Cardiac fibroblast (primary cell): ENCODE measurements around the gene HS3ST5.
"Not testable (repeated sequence)": the region's sequence is repeated elsewhere in the genome, so short reads cannot be mapped to it uniquely, and the experiment has no call there.

Experiments used
- DNase-seq, 2 donors: peaks; one replicate each; pipeline versions ENCODE4 v3.0.0 to v3.0.0-alpha.2; 2010; ENCODE audit warnings: low read depth in 2 of 2
- H3K4me3 ChIP-seq, 2 donors: replicated peaks in 1 of 2; 1 replicate in 1 of 2; 2 replicates in 1 of 2; pipeline ENCODE4 v1.5.1; 2011; ENCODE audit warnings: low read depth in 2 of 2, low read length in 2 of 2, mild to moderate bottlenecking in 2 of 2, moderate library complexity in 1 of 2
- TF ChIP-seq, protein P1 (sequence below): IDR thresholded peaks from one replicate; pipeline ENCODE4 v1.5.1; 2011; ENCODE audit warnings: low read depth, mild to moderate bottlenecking, low read length, inconsistent platforms

Gene HS3ST5

DNA sequence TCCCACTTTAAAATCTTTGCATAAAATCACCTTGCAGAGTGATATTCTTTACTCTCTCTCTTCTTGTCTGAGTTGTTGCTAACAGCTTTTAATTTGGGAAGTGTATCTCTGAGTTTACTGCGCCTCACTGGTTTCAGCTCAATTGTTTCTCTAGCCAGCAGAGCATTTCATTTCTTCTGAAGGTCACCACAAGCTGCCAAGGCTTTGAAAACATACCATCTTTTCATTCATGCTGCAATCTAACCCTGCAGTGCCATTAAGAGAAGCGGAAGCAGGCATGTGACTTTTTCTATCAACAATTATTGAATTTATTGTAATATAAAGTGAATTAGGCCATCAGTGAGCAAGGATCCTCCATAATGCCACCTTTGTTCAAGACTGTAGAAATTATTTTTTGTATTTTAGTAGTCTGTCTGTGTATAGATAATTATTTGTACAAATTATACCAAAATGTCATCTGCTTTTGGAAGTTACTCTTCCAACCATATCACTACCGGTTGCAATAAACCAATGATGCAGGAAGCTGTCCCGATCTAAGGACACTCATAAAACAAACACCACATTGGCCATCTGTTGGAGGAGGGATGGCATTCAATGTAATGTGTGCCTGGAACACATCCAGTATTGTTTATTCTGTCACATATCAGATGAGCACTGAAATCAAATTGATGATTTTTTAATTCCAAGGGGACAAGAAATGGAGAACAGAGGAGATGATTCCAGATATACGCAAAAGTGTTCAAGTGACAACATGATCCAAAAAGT is 26.8 kb downstream of the HS3ST5 start:
- H3K4me3 ChIP-seq: no peak overlapping the region
- TF ChIP-seq, protein P1, sequence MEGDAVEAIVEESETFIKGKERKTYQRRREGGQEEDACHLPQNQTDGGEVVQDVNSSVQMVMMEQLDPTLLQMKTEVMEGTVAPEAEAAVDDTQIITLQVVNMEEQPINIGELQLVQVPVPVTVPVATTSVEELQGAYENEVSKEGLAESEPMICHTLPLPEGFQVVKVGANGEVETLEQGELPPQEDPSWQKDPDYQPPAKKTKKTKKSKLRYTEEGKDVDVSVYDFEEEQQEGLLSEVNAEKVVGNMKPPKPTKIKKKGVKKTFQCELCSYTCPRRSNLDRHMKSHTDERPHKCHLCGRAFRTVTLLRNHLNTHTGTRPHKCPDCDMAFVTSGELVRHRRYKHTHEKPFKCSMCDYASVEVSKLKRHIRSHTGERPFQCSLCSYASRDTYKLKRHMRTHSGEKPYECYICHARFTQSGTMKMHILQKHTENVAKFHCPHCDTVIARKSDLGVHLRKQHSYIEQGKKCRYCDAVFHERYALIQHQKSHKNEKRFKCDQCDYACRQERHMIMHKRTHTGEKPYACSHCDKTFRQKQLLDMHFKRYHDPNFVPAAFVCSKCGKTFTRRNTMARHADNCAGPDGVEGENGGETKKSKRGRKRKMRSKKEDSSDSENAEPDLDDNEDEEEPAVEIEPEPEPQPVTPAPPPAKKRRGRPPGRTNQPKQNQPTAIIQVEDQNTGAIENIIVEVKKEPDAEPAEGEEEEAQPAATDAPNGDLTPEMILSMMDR: no peak
- DNase-seq: no peak

DNA sequence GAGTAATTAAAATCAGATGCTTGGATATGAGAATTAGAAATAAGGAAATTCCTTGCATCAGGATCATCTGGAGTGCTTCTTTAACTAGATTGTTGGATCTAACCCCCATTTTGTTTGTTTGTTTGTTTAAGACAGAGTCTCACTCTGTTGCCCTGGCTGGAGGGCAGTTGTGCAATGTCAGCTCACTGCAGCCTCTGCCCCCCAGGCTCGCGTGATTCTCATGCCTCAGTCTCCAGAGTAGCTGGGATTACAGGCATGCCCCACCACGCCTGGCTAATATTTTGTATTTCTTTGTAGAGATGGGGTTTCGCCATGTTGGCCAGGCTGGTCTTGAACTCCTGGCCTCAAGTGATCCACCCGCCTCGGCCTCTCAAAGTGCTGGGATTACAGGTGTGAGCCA is 29.0 kb downstream of the HS3ST5 start:
- DNase-seq, H3K4me3 ChIP-seq: not testable (repeated sequence)

DNA sequence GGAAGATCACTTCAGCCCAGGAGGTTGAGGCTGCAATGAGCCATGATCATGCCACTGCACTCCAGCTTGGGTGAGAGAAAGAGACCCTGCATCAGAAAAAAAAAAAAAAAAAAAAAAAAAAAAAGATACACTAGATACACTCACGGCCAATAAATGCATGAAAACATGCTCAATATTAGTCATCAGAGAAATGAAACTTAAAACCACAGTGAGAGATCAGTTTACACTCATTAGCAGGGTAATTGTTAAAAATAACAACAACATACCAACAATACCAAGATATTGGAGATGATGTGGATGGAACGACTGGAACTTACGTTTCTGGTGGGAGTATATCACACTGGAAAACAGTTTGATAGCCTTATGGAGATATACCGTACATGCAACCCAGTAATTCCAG is 29.9 kb downstream of the HS3ST5 start:
- no peak overlapping the region for H3K4me3 ChIP-seq
- no peak for DNase-seq
- TF ChIP-seq, protein P1: no peak

DNA sequence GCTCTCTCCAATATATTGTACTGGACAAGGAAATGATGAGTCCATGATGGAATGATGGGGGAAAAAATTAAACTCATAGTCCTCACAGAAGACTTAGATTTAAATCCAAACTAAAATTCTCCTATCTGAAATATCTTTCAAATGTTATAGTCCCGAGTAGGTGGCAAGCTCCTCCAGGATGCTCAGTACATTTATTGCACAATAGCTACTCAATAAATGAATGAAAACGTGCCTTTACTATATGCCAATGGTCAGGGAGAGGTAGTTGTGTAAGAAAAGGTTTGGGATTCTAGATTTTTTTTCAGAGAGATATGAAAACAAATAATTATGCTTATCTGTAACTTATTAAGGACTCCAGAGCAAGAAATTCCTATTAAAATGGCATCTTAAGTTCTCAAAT is 32.8 kb downstream of the HS3ST5 start:
- TF ChIP-seq, protein P1: no peak
- H3K4me3 ChIP-seq: no peak overlapping the region
- no peak for DNase-seq

DNA sequence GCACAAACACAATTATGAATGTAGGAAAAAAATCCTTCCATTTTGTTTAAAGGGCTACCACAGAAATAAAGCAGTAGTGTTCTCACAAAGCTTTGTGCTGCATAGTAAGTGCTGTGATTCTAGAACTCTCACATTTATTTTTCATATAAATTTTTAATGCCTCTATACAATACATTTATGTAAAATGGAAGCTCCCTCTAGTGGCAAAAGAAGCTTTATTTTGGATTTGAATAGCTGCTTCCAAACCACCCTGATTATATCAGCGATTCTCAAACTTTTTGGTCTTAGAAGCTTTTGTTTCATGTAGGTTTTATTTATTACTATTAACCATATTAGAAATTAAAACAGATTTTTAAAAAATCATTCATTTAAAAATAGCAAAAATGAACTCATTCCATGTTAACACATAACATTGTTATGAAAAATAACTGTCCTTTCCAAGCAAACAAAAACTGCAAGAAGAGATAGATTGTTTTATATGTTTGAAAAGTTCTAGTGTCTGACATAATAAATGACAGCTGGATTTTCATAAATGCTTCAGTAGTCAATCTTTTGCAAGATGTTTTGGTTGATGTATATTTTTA is 38.4 kb downstream of the HS3ST5 start:
- peak; percentile 43 to 49 for DNase-seq
- H3K4me3 ChIP-seq: no peak overlapping the region
- TF ChIP-seq, protein P1: peak; percentile 47

DNA sequence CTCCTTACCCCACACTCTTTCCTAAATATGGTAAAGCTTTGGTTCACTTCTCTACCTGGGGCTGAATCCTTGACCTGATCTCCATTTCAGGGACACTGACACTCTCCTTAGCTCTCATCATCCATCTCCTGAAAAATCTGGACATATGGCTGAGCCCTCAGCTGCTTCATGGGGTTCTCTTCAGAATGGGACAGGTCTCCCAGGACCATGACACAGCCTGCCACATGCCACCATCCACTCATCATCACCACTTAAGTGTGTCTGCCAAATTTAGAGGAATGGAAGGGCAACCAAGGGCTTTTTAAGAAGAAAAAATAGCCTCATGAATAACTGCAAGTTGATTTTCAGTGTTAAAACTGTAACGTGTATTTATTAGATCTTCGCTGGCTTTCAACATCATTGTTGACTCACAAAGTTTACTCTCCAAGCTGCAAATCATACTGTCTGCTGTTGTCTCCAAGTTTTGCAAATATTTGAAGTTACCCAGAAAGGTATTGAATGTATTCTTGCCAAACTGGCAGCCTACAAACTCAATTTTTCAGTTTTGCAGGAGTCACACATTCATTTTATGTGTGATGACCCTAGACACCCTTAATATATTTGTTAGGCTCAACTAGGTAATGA is 41.1 kb downstream of the HS3ST5 start:
- DNase-seq: no peak
- TF ChIP-seq, protein P1: no peak
- H3K4me3 ChIP-seq: no peak overlapping the region

DNA sequence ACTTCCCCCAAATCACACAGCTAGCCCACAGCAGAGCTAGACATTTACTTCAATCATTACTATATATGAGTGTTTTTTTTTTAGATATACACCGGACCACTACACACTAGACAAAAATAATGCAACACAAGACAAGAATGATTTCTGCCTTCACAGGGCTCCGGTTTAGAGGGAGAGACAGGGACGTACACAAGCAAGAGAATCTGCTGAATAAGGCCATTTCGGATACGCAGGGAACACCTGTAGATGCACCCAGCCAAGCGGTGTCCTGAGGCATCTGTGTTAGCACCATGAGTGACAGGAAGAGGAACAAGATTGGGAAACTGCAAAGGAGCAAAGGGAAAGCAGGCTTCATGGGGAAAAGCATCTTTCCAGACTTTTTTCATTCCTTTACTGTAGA is 45.7 kb downstream of the HS3ST5 start:
- no peak for DNase-seq
- H3K4me3 ChIP-seq: no peak overlapping the region
- TF ChIP-seq, protein P1: no peak
